ENCODE results near the gene PTPRT. TPM values are rescaled to one million over a fixed set of nuclear protein-coding genes. Genes with fewer than 3 reads are reported as not detected.

Gene PTPRT
- total and polyA plus RNA-seq, 2 of the 13 experiments (the other 11 are each of a cell fraction or from before 2014, with no cell fraction given): under 0.01 to 0.09 TPM

DNA sequence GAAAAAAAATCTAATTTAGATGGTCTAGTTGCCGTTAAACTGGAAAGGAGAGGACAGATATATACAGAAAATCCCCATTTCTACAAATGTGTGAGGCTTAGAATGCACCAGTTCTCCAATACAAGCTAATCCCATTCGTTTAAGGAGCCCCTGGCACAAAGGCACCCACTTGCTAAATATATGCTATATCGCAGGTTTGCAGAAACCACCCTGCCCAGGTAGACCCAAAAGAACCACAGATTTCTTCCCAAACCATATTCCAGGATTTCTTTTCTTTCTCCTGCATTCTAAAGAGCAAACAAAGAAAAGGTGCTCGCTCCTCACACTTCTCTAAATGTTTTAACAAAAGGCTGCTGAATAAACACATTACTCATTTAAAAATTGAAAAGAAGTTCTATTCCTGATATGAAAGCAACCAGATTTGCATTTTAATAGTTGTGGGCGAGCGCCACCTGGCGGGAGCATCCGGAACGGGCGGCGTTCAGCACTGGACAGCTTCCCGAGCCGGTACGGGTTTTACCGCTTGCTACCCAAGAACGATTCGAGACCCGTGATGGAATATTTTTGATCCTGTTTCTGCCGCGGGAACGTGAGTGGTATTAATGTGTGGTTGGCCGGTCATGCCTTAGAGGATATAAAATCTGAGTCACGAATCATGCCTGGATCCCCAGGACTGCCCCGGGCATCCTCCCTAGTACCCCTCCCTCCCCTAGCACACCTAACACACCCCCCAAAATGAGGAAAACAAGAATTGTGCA is 2.1 kb downstream of the PTPRT start (continued):
- TF ChIP-seq, protein P1, sequence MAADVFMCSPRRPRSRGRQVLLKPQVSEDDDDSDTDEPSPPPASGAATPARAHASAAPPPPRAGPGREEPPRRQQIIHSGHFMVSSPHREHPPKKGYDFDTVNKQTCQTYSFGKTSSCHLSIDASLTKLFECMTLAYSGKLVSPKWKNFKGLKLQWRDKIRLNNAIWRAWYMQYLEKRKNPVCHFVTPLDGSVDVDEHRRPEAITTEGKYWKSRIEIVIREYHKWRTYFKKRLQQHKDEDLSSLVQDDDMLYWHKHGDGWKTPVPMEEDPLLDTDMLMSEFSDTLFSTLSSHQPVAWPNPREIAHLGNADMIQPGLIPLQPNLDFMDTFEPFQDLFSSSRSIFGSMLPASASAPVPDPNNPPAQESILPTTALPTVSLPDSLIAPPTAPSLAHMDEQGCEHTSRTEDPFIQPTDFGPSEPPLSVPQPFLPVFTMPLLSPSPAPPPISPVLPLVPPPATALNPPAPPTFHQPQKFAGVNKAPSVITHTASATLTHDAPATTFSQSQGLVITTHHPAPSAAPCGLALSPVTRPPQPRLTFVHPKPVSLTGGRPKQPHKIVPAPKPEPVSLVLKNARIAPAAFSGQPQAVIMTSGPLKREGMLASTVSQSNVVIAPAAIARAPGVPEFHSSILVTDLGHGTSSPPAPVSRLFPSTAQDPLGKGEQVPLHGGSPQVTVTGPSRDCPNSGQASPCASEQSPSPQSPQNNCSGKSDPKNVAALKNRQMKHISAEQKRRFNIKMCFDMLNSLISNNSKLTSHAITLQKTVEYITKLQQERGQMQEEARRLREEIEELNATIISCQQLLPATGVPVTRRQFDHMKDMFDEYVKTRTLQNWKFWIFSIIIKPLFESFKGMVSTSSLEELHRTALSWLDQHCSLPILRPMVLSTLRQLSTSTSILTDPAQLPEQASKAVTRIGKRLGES (CRISPR knock-in tag; IDR thresholded peaks at IDR 0.05; ENCODE audit: borderline replicate concordance): no peak
- TF ChIP-seq ZNF652 (CRISPR knock-in tag; IDR thresholded peaks at IDR 0.05; ENCODE audit: borderline replicate concordance, low read depth) (no peak), YEATS4 (CRISPR knock-in tag; IDR thresholded peaks at IDR 0.05; ENCODE audit: borderline replicate concordance) (no peak), ERF (CRISPR knock-in tag; IDR thresholded peaks at IDR 0.05) (0 out of 2 replicates have a peak, but pooled peaks have one; percentile 52), TBL1XR1 (IDR thresholded peaks at IDR 0.05; ENCODE audit: borderline replicate concordance, low read length, partially characterized antibody) (no peak), ZFAT (CRISPR knock-in tag; conservative IDR thresholded peaks at IDR 0.05) (no peak), ARNTL (CRISPR knock-in tag; IDR thresholded peaks at IDR 0.05) (no peak), MXI1 (IDR thresholded peaks at IDR 0.05; ENCODE audit: borderline replicate concordance, low read depth, low read length) (no peak), NCOA5 (CRISPR knock-in tag; IDR thresholded peaks at IDR 0.05) (no peak), ZNF792 (CRISPR knock-in tag; IDR thresholded peaks at IDR 0.05) (no peak), ZBTB1 (CRISPR knock-in tag; IDR thresholded peaks at IDR 0.05; ENCODE audit: borderline replicate concordance) (no peak), HOXA3 (CRISPR knock-in tag; IDR thresholded peaks at IDR 0.05) (0 out of 2 replicates have a peak, but pooled peaks have one; percentile 17), ZNF747 (CRISPR knock-in tag; IDR thresholded peaks at IDR 0.05; ENCODE audit: borderline replicate concordance) (no peak), HDAC1 (CRISPR knock-in tag; IDR thresholded peaks at IDR 0.05) (no peak), MIER2 (CRISPR knock-in tag; IDR thresholded peaks at IDR 0.05) (peak; percentile 94), TAF1 (CRISPR knock-in tag; IDR thresholded peaks at IDR 0.05) (no peak), ZNF253 (CRISPR knock-in tag; IDR thresholded peaks at IDR 0.05; ENCODE audit: borderline replicate concordance) (no peak), ZNF549 (CRISPR knock-in tag; IDR thresholded peaks at IDR 0.05) (no peak)
- TF ChIP-seq, protein P2, sequence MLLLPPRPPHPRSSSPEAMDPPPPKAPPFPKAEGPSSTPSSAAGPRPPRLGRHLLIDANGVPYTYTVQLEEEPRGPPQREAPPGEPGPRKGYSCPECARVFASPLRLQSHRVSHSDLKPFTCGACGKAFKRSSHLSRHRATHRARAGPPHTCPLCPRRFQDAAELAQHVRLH (CRISPR knock-in tag; IDR thresholded peaks at IDR 0.05; ENCODE audit: borderline replicate concordance, low read depth): peak; percentile 48; the same call in 1 of the 2 replicates
- TF ChIP-seq, protein P3, sequence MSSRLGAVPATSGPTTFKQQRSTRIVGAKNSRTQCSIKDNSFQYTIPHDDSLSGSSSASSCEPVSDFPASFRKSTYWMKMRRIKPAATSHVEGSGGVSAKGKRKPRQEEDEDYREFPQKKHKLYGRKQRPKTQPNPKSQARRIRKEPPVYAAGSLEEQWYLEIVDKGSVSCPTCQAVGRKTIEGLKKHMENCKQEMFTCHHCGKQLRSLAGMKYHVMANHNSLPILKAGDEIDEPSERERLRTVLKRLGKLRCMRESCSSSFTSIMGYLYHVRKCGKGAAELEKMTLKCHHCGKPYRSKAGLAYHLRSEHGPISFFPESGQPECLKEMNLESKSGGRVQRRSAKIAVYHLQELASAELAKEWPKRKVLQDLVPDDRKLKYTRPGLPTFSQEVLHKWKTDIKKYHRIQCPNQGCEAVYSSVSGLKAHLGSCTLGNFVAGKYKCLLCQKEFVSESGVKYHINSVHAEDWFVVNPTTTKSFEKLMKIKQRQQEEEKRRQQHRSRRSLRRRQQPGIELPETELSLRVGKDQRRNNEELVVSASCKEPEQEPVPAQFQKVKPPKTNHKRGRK (CRISPR knock-in tag; IDR thresholded peaks at IDR 0.05): no peak
- TF ChIP-seq, protein P4, sequence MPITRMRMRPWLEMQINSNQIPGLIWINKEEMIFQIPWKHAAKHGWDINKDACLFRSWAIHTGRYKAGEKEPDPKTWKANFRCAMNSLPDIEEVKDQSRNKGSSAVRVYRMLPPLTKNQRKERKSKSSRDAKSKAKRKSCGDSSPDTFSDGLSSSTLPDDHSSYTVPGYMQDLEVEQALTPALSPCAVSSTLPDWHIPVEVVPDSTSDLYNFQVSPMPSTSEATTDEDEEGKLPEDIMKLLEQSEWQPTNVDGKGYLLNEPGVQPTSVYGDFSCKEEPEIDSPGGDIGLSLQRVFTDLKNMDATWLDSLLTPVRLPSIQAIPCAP (CRISPR knock-in tag; IDR thresholded peaks at IDR 0.05; ENCODE audit: low read depth): no peak
- TF ChIP-seq, protein P5, sequence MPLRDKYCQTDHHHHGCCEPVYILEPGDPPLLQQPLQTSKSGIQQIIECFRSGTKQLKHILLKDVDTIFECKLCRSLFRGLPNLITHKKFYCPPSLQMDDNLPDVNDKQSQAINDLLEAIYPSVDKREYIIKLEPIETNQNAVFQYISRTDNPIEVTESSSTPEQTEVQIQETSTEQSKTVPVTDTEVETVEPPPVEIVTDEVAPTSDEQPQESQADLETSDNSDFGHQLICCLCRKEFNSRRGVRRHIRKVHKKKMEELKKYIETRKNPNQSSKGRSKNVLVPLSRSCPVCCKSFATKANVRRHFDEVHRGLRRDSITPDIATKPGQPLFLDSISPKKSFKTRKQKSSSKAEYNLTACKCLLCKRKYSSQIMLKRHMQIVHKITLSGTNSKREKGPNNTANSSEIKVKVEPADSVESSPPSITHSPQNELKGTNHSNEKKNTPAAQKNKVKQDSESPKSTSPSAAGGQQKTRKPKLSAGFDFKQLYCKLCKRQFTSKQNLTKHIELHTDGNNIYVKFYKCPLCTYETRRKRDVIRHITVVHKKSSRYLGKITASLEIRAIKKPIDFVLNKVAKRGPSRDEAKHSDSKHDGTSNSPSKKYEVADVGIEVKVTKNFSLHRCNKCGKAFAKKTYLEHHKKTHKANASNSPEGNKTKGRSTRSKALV (CRISPR knock-in tag; IDR thresholded peaks at IDR 0.05): no peak
- TF ChIP-seq, protein P6, sequence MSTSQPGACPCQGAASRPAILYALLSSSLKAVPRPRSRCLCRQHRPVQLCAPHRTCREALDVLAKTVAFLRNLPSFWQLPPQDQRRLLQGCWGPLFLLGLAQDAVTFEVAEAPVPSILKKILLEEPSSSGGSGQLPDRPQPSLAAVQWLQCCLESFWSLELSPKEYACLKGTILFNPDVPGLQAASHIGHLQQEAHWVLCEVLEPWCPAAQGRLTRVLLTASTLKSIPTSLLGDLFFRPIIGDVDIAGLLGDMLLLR (CRISPR knock-in tag; IDR thresholded peaks at IDR 0.05): no peak
